HS-27A (cell line): Measurements from ENCODE around the gene SENP7.
"Not testable (repeated sequence)": the region's sequence is repeated elsewhere in the genome, so short reads cannot be mapped to it uniquely, and the experiment has no call there.

Source experiments
- DNase-seq: peaks from one replicate; pipeline ENCODE4 v3.0.0-alpha.2; 2012; ENCODE audit warnings: low read depth, missing footprints

SENP7 gene

DNA sequence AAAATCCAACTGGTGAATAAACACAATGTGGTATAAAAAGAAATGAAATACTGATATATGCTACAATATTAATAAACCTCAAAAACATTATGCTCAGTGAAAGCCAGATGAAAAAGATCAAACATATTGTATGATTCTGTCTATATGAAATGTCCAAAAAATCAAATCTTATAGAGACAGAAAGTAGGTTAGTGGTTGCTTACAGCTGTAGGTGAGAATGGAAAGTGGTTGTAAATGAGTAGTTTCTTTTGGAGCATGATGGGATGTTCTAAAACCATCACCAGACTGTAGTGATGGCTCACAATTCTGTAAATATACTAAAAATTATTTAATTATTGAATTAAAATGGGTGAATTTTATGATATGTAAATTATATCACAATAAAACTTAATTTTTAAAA is 58.4 kb downstream of the SENP7 start:
- no peak for DNase-seq

DNA sequence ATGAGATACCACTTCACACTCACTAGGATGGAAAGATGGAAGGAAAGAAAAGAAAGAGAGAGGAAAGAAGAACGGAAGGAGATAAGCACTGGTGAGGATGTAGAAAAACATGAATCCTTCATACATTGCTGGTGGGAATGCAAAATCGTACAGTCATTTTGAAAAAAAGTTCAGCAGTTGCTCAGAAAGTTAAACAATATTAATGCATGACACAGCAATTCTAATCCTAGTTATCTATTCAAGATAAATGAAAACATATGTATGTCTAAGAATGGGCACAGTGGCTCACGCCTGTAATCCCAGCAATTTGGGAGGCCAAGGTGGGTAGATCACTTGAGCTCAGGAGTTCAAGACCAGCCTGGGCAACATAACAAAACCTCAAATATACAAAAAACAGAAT is 59.1 kb downstream of the SENP7 start:
- no peak for DNase-seq

DNA sequence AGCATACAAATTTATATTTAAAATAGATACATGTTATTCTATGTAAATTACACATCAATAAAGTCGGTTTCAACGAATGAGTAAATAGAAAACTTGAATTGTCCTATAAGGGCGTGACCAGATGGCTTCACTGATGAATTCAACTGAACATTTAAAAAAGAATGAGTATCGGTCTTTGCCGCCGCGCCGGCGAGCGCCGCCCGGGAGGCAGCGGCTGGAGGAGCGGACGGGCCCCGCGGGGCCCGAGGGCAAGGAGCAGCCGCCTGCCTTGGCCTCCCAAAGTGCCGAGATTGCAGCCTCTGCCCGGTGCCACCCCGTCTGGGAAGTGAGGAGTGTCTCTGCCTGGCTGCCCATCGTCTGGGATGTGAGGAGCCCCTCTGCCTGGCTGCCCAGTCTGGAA is 74.4 kb downstream of the SENP7 start:
- not testable (repeated sequence) for DNase-seq

DNA sequence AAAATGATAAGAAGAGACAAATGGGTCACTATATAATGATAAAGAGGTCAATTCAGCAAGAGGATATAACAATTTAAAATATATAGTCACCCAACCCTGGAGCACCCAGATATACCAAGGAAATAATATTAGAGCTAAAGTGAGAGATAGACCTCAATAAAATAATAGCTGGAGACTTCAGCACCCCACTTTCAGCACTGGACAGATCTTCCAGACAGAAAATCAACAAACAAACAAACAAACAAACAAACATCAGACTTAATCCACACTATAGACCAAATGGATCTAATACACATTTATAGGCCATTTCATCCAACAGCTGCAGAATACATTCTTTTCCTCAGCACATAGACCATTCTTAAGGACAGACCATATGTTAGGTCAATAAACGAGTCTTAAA is 79.4 kb downstream of the SENP7 start:
- DNase-seq, result no peak

DNA sequence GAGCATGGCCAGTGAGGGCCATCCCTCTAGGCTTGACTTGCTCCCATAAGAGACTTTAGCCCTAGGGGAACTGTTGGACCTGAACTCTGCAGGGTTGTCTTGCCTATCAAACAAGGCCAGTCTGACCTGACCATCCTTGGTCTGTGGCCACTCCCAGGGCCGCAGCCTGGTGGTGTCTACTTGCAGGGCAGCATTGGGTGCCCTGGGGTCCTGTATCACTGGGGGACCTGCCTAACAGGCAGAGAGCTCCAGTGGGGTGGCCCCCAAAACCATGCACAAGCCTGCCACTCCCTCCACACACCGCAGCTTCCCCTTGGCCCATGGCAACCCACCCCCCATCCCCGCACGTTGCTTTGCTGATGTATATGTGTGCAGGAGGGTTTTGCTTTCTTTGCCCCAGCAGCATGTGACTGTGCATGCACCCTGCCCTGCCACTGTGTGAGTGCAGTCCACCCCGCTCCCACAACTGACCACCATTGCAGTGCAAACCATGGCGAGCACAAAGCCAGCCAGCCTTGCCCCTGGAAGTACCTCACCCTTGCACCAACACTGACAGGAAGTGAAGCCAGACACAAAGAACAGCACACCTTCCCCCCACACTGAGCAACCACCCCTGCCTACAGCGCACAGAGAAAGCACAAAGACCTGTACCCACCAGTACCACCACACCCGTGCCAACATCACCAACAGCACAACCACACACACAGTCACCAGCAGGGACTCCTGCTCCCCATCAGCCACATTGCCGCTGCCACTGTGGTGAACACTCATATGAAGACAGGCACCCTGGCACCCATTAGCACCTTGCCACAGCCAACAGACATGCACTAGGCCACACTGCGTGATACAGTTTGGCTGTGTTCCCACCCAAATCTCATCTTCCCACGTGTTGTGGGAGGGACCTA is 88.8 kb downstream of the SENP7 start:
- DNase-seq, result no peak

DNA sequence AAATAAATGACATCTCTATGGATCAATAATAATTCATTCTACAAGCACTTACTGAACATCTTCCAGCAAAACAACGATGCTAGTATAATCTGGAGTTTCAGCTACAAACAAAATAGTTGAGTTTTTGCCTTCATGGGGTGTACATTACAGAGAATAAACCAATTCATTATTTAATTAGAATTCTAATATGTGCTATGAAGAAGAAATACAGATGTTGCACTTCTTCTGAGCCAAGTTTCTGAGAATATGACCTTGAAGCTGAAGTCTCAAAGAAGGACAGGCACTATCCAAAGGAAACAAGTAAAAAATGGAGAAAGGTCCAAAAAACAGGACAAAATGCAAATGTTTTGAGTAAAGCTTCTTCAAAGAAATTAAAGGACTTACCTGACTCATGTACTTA is 94.2 kb downstream of the SENP7 start:
- no peak for DNase-seq

DNA sequence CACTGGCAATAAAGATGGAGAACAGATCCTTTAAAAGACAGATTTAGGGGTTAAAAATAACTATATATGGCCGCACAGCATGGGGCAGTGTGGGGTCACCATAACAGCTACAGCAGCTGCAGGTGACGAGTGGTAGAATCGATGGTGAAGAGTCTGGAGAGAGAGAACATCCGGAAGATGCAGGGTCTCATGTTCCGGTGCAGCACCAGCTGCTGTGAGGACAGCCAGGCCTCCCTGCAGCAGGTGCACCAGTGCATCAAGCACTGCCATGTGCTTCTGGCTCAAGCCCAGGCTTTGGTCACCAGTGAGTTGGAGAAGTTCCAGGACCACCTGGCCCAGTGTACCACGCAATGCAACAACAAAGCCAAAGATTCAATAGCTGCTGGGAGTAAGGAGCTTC is 98.9 kb downstream of the SENP7 start:
- no peak for DNase-seq

DNA sequence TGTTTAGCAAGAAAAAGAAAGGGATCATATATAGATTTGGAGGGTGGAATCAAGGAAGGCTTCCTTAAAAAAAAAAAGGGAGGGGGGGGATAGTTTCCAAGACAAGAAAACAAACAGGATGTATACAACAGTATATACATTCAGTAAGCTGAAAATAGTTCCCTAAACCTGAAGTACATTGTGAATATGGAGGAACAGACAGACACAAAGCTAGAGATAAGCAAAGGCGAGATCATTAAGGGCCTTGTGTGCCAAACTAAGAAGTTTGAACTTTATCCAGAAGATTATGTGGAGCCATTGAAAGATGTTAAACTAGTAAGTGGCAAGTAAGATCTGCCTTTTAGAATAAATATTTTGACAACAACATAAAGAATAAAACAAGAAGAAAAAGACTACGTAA is 99.4 kb downstream of the SENP7 start:
- DNase-seq, result no peak

DNA sequence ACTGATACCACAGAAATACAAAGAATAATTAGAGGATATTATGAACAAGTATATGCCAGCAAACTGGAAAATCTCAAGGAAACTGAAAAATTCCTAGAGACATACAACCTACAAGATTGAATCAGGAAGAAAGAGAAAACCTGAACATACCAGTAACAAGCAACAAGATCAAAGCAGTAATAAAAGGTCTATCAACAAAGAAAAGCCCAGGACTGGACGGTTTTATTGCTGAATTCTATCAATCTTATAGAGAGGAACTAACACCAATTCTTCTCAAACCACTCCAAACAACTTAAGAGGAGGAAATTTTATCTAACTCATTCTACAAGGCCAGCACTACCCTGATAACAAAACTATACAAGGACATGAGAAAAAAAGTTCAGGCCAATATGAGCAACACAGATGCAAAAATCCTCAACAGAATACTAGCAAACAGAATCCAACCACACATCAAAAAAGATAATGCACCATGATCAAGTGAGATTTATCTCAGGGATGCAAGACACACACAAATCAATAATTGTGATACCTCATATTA is 121.5 kb downstream of the SENP7 start:
- no peak for DNase-seq

DNA sequence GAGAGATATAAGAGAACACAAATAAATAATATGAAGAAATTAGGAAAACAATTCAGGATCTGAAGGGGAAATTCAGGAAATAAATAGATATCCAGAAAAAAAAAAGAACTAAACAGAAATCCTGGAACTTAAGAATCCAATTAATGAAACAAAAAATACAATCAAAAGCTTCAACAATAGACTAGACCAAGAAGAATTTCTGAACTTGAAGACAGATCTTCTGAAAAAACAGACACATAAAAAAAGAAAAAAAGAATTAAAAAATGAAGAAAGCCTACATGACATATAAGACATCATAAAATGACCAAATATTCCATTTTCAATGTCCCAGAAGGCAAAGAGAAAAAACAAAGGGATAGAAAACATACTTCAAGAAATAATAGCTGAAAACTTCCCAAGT is 124.3 kb downstream of the SENP7 start:
- no peak for DNase-seq

DNA sequence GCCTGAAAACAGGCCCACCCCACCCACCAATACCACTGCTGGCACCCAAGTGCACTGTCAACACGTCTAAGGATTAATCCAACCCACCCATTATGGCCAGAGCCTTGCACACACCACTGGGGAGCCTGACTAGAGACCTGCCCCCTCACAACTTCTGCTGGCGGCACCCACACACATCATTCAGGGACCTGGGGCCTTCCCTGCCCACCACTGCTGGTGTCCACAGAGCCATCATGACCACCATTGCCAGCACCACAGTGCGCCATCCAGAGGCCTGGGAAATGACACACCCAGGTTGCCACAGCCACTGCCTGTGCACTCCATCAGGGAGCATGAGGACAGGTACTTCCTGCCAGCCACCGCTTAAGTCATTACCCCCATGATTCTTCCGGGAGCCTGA is 125.7 kb downstream of the SENP7 start:
- DNase-seq, result no peak

DNA sequence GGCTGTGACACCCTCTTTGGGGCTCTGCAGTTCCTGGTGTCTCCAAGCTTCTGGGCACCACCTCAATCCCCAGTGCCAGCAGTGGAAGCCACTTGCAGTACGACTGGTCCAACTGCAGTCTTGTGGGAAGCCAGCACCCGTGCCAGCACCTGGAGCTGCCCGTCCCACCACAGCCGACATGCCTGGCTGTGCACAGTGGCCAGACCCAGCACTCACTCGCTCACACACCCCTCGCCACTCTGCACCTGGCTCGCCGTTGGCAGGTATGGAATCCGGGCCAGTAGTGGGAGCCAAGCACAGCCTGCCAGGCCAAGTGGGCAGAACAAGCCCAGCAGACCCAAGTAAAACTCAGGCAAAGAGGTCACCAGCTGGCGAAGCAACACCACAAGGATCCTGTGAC is 128.6 kb downstream of the SENP7 start:
- DNase-seq, result no peak

DNA sequence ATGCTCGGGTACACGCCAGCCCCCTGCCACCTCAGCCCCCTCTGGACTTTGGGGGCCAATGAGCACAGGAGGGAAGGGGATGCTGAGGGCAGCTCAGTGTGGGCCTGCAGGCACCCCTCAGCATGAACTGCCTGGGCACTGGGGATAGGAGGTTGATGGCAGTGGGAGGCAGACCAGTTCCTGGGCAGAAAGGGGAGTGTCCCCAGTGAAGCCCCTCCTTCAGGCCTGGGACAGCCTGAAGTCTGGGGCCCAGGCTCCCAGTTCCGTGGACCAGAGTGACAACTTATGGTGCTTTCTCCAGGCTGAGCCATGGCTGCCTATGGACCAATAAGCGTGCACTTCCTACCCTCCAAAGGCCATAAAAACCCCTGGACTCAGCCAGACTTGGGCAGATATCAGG is 129.4 kb downstream of the SENP7 start:
- no peak for DNase-seq

DNA sequence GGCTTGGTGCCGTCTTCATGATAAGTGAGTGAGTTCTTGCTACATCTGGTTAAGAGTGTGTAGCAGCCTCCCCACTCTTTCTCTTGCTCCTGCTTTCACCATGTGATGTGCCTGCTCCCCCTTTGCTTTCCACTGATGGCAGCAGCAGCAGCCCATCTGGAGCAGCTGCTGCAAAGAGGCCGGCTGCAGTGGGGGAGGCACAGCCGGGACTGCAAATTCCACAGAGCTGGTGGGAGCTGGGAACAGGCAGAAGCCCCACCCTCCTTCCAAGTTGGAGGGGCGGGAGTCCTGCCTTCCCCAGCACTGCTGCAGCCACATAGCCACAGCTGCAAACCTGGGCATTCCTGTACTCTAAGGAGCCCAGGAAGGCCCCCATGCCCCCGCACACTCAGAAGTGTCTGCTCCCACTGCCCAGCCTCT is 129.8 kb downstream of the SENP7 start:
- DNase-seq, result no peak

DNA sequence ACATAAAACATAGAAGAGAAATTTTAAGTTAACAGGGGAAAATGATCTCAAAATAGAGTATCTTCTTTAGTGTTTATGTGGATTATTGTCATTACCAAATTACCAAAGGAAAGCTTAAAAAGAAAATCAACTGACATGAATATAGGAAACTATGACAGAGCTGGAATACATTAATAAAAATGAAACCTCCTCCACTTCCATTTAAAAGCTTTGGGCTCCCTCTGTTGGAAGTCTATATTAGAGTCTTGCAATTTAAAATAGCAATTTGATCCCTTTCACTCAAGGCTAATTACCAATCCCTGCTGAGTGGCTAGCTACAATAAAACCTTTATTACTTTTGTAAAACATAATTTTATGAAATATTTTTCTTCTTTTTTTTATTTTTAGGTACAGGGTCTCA is 131.2 kb downstream of the SENP7 start:
- no peak for DNase-seq

DNA sequence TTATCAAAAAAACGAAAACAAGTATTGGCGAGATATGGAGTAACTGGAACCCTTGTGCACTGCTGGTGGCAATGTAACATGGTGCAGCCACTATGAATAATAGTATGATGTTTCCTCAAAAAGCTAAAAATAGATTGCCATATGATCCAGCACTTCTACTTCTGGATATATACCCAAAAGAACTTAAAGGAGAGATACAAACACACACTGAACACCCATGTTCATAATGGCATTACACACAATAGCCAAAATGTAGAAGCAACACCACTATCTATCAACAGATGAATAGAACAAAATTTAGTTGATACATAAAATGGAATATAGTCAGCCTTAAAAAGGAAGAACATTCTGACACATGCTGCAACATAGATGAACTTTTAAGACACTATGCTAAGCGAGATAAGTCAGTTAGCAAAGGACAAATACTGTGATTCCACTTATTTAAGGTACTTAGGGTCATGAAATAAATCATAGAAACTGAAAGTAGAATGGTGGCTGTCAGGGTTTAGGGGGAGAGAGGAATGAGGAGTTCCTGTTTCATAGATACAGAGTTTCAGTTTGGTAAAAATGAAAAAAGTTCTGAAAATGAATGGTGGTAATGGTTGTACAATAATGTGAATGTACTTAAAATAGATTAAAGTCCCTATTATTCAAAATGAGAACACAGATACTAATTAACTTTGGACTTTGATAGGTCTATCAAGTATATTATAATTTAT is 133.2 kb downstream of the SENP7 start:
- DNase-seq, result no peak

DNA sequence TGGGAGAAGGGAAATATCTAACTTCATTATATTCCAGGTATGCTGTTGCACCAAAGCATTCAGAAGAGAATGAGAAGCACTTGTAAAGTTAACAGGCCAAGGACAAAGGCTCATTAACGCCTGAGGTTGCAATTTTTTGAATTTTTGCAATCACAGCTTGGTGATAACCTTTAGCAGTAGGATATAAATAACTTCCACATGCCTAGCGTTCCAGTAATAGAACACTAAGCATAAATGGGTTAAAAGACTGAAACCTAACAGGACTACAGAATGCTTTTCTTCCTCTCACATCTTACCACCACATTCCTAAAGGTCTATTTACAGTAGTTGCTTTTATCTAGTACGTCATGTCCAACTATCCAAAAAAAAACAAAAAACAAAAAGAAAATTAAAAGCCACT is 135.2 kb downstream of the SENP7 start:
- no peak for DNase-seq

DNA sequence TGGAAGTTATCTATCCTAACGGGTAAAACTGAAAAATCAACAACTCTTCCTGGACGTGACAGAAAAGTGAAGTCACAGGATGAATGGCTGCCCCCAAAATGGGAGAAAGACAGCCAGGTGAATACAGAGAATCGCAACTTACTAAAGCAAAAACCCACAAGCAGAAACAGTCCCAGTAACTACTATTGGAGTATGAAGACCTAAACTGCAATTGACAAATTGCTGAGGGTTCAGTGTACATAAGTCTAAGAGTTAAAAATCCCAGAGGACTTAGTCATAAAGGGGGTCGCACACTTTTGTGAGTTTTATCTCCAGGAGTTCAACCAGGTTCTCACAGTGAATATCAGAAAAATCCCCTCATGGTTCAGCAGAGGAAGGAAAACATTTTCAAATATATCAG is 135.8 kb downstream of the SENP7 start:
- no peak for DNase-seq

DNA sequence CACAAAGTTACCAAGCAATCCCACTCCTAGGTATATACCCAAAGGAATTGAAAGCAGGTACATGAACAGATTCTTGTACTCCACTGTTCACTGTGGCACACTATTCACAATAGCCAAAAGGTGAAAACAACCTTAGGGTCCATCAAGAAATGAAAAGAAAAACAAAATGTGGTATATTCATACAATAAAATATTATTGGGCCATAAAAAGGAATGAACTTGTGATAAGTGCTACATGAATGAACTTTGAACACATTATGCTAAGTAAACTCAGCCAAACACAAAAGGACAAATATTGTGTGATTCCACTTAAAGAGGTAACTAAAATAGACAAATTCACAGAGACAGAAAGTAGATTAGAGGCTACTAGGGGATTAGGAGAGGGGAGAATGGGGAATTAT is 137.4 kb downstream of the SENP7 start:
- DNase-seq, result no peak

DNA sequence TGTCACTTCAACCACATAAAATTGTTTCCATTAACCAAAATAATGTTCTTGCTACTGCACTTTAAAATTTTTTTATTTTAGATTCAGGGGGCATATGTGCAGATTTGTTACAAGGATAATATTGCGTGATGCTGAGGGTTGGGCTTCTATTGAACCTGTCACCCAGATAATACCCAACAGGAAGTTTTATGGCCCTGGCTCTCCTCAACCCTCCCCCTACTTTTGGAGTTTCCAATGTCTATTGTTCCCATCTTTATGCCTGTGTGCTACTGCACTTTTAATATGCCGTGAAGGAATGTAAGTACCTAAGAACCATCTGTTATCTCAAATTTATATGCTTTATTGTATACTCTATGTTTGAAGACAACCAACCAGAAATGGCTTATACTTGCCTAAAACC is 150.6 kb downstream of the SENP7 start:
- DNase-seq, result no peak

DNA sequence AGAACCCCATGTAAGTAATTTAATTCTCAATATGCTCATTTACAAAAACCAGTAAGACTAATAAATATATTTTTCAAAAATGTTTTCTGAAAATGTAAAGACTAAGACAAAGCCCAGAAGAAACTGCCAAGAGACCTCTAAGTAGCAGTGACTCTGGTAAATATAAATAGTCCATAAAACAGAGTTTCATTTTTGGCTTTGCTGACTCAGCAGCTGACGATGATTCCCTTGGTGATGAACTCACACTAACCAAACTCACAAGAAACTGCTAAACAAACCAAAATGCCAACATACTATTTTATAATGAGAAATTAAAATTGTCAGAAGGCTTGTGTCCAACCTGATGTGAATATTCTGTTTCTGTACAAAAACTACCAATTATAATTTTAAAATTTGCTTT is 161.2 kb downstream of the SENP7 start:
- no peak for DNase-seq

DNA sequence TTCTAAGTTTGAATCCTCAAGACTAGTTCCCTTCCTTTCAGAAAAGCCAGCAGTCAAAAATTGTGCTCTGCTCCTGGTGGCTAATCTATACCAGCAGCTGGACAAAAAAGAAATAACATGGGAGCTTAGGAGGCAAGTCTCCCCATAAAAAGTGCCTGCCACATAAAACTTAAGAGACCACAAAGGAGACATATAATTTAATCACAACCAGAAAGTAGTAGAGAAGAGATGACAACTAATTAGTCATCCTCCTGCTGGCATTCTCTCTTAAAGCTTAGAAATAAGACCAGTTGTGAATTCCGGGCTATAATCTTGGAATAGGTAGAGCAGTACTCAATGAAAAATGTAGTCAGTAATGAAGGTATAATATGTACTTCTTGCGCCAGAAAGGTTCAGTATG is 172.4 kb downstream of the SENP7 start:
- DNase-seq, result no peak

DNA sequence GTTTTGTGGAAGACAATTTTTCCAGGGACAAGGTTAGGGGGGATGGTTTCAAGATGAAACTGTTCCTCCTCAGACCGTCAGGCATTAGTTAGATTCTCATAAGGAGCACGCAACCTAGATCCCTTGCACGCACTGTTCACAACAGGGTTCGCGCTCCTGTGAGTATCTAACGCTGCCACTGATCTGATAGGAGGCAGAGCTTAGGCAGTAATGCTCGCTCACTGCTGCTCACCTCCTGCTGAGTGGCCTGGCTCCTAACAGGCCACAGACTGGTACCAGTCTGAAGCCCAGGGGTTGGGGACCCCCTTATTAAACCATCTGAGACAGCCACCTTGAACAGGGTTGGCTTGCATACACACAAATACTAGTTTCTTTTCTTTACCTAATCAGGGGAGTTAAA is 179.1 kb downstream of the SENP7 start:
- DNase-seq, result no peak
